Measurements from ENCODE around the gene MORN4. TPM values are rescaled to one million over a fixed set of nuclear protein-coding genes. Genes with fewer than 3 reads are reported as not detected.
A peak's percentile ranks its signal among the peaks of the same experiment; 100 is the strongest.

Gene MORN4
- total RNA-seq, 1 donor: 10.1 TPM

GRCh38 chr10:97587183-97587582 is 46.1 kb downstream of the MORN4 start:
- no peak overlapping the region for H3K4me3 ChIP-seq (ENCODE audit: low read depth, low read length)
- no peak for DNase-seq (ENCODE audit: low read depth)
- TF ChIP-seq CTCF (IDR thresholded peaks at IDR 0.05; ENCODE audit: insufficient read depth, low read length): no peak

- TF ChIP-seq CTCF (IDR thresholded peaks at IDR 0.05; ENCODE audit: insufficient read depth, low read length): no peak
- no peak overlapping the region for H3K4me3 ChIP-seq (ENCODE audit: low read depth, low read length)
- DNase-seq (ENCODE audit: low read depth): no peak
Measured at GRCh38 chr10:97585439-97585811, 47.9 kb downstream of the MORN4 start.

- no peak overlapping the region for H3K4me3 ChIP-seq (ENCODE audit: low read depth, low read length)
- no peak for DNase-seq (ENCODE audit: low read depth)
- no peak for TF ChIP-seq CTCF (IDR thresholded peaks at IDR 0.05; ENCODE audit: insufficient read depth, low read length)
Measured at GRCh38 chr10:97584798-97585438, 48.4 kb downstream of the MORN4 start.

GRCh38 chr10:97584060-97584797 is 49.1 kb downstream of the MORN4 start, which contains the start of gene HOGA1:
TSS of gene HOGA1 (plus strand) at chr10:97584389. CDS start at chr10:97584704, 315 bp downstream.
- TF ChIP-seq CTCF (IDR thresholded peaks at IDR 0.05; ENCODE audit: insufficient read depth, low read length): no peak
- no peak within 1 kb of the TSS for H3K4me3 ChIP-seq (ENCODE audit: low read depth, low read length)
- DNase-seq (ENCODE audit: low read depth): peak; percentile 77

- no peak for DNase-seq (ENCODE audit: low read depth)
- no peak overlapping the region for H3K4me3 ChIP-seq (ENCODE audit: low read depth, low read length)
- no peak for TF ChIP-seq CTCF (IDR thresholded peaks at IDR 0.05; ENCODE audit: insufficient read depth, low read length)
Measured at GRCh38 chr10:97583476-97583875, 49.8 kb downstream of the MORN4 start.

- H3K4me3 ChIP-seq (ENCODE audit: low read depth, low read length): no peak overlapping the region
- DNase-seq (ENCODE audit: low read depth): no peak
- TF ChIP-seq CTCF (IDR thresholded peaks at IDR 0.05; ENCODE audit: insufficient read depth, low read length): no peak
Measured at GRCh38 chr10:97582169-97582568, 51.1 kb downstream of the MORN4 start.
